Transverse colon (tissue), 4 donors: Measurements from ENCODE around the gene IL20.

Experiments used
- POLR2AphosphoS5 ChIP-seq, 3 donors: sonication (generic); formaldehyde crosslinking; IDR thresholded peaks; one replicate each; pipeline ENCODE4 v1.6.1; 2016; ENCODE audit warnings: antibody characterized with exemption in 3 of 3
- TF ChIP-seq, protein P1 (sequence below), 5 experiments: fragments of 200-600 bp in 3 of 5; fragments of 450-650 bp in 2 of 5; sonication (generic) in 3 of 5; IDR thresholded peaks; 1 replicate in 2 of 5; 2 replicates in 3 of 5; pipeline ENCODE4 v1.5.1; 2016 to 2017; ENCODE audit warnings: antibody characterized with exemption in 5 of 5, inconsistent platforms in 3 of 5, mild to moderate bottlenecking in 2 of 5, moderate library complexity in 1 of 5

GRCh38 chr1:206890125-206891060, 25.0 kb downstream of the IL20 start:
- TF ChIP-seq, protein P1, sequence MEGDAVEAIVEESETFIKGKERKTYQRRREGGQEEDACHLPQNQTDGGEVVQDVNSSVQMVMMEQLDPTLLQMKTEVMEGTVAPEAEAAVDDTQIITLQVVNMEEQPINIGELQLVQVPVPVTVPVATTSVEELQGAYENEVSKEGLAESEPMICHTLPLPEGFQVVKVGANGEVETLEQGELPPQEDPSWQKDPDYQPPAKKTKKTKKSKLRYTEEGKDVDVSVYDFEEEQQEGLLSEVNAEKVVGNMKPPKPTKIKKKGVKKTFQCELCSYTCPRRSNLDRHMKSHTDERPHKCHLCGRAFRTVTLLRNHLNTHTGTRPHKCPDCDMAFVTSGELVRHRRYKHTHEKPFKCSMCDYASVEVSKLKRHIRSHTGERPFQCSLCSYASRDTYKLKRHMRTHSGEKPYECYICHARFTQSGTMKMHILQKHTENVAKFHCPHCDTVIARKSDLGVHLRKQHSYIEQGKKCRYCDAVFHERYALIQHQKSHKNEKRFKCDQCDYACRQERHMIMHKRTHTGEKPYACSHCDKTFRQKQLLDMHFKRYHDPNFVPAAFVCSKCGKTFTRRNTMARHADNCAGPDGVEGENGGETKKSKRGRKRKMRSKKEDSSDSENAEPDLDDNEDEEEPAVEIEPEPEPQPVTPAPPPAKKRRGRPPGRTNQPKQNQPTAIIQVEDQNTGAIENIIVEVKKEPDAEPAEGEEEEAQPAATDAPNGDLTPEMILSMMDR (IDR thresholded peaks at IDR 0.05): no peak
- TF ChIP-seq POLR2AphosphoS5 (IDR thresholded peaks at IDR 0.05): no peak
